ENCODE measurements around the gene CAP1.

The CAP1 gene

GRCh38 chr1:40053138-40053887, 12.8 kb downstream of the CAP1 start:
- no peaks in the 10 kb centered on the region for H3K4me1 Mint-ChIP-seq
- H3K27me3 Mint-ChIP-seq (ENCODE audit: low read depth), result no peaks in the 10 kb centered on the region
- TF ChIP-seq CTCF (IDR thresholded peaks at IDR 0.05; ENCODE audit: unreplicated experiment in 3 of 3), result no peak
- H3K9me3 Mint-ChIP-seq, result no peaks in the 10 kb centered on the region
- peaks cover 9% of the 10 kb centered on the region for H3K36me3 Mint-ChIP-seq (ENCODE audit: low read depth)
- no peak overlapping the region for H3K27ac Mint-ChIP-seq
- no peak overlapping the region for H3K4me3 Mint-ChIP-seq

- Mint-ChIP-seq H3K4me3 (no peak overlapping the region), H3K36me3 (ENCODE audit: low read depth) (peaks cover 23% of the 10 kb centered on the region)
These were observed 16.2 kb downstream of the CAP1 start for GRCh38 chr1:40056519-40057309.

GRCh38 chr1:40057310-40058030, 16.9 kb downstream of the CAP1 start:
- Mint-ChIP-seq H3K4me3 (no peak overlapping the region), H3K9me3 (no peaks in the 10 kb centered on the region), H3K27me3 (ENCODE audit: low read depth) (no peaks in the 10 kb centered on the region), H3K4me1 (no peaks in the 10 kb centered on the region), H3K36me3 (ENCODE audit: low read depth) (peaks cover 28% of the 10 kb centered on the region), H3K27ac (no peak overlapping the region)
- no peak for TF ChIP-seq CTCF (IDR thresholded peaks at IDR 0.05; ENCODE audit: unreplicated experiment in 3 of 3)

More at GRCh38 chr1:40056519-40057309, 16.2 kb downstream of the CAP1 start:
- Mint-ChIP-seq H3K9me3 (no peaks in the 10 kb centered on the region), H3K4me1 (no peaks in the 10 kb centered on the region), H3K27me3 (ENCODE audit: low read depth) (no peaks in the 10 kb centered on the region), H3K27ac (no peak overlapping the region)
- no peak for TF ChIP-seq CTCF (IDR thresholded peaks at IDR 0.05; ENCODE audit: unreplicated experiment in 3 of 3)

- Mint-ChIP-seq H3K4me1 (no peaks in the 10 kb centered on the region), H3K4me3 (no peak overlapping the region), H3K27ac (no peak overlapping the region), H3K27me3 (ENCODE audit: low read depth) (no peaks in the 10 kb centered on the region), H3K36me3 (ENCODE audit: low read depth) (peaks cover 31% of the 10 kb centered on the region), H3K9me3 (no peaks in the 10 kb centered on the region)
- TF ChIP-seq CTCF (IDR thresholded peaks at IDR 0.05; ENCODE audit: unreplicated experiment in 3 of 3), result no peak
These were observed 17.5 kb downstream of the CAP1 start for GRCh38 chr1:40058097-40058452.

GRCh38 chr1:40058453-40059337, 18.2 kb downstream of the CAP1 start:
- no peaks in the 10 kb centered on the region for H3K4me1 Mint-ChIP-seq
- no peak overlapping the region for H3K27ac Mint-ChIP-seq
- H3K4me3 Mint-ChIP-seq, result no peak overlapping the region
- no peak for TF ChIP-seq CTCF (IDR thresholded peaks at IDR 0.05; ENCODE audit: unreplicated experiment in 3 of 3)
- no peaks in the 10 kb centered on the region for H3K9me3 Mint-ChIP-seq
- no peaks in the 10 kb centered on the region for H3K27me3 Mint-ChIP-seq (ENCODE audit: low read depth)
- H3K36me3 Mint-ChIP-seq (ENCODE audit: low read depth), result peaks cover 36% of the 10 kb centered on the region
